GM18498 (cell line): Measurements from ENCODE around the gene SESN2.

Source experiments
- ATAC-seq: cut with Tn5 transposase; IDR thresholded peaks from one replicate; pipeline ENCODE4 v1.9.1; 2021; ENCODE audit warnings: mild to moderate bottlenecking, moderate library complexity; ENCODE audit not compliant: unreplicated experiment

SESN2 gene

DNA sequence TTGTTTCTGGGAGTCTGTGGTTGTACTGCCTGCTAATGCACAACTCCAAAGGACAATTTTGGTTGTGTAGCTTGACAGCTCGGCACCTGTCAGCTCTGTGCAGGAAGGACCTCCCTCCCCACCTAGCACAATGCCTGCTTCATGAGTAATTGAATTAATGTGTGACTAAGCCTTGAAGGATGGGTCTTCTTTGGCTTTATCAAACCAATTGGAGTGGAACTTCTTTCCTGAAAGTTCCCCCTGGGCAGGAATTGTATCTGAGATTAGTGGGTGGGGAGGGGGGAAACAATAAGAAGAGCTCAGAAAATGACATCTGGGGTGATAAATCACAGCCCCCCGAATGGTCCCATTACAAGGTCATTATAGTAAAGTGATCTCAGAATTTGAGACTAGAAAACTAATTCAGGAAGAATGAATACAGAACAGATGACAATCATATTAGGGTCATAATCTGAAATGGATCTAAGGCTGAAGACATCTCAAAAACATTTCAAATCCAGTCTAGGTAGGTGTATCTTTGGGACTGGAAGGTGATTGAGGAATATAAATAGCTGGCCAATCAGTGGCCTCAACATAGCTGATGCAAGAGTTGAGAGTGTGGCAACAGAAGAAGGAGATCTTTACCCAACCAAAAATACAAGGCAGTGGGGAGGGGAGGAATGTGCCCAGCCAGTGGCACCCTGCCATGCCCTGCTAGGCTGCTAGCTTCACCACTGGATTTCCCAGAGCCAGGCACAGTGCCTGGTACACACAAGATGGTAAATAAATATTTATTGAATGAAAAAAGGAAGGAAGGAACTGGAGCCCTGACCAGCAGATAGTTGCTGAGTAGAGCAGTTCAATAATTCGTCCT is 10.1 kb upstream of the SESN2 start:
- ATAC-seq, result no peak

DNA sequence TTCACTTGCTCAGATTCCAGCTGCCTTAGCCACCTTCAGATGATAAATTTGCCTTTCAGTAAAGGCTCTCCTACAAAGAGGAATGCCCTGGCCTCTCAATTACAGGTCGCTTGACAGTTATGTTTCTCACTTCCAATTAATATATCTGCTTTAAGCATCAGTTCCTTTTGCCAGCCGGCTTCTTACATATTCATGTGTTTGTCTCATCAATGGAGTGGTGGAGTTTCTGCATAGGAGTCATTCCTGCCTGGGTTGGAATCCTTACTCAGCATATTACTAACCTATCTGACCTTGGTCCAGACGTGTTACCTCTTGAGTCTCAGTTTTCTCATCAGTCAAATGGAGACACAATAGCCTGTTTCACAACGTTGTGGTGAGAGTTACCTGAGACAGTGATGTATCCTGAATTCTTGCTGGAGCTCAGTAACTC is 9.4 kb upstream of the SESN2 start:
- no peak for ATAC-seq

DNA sequence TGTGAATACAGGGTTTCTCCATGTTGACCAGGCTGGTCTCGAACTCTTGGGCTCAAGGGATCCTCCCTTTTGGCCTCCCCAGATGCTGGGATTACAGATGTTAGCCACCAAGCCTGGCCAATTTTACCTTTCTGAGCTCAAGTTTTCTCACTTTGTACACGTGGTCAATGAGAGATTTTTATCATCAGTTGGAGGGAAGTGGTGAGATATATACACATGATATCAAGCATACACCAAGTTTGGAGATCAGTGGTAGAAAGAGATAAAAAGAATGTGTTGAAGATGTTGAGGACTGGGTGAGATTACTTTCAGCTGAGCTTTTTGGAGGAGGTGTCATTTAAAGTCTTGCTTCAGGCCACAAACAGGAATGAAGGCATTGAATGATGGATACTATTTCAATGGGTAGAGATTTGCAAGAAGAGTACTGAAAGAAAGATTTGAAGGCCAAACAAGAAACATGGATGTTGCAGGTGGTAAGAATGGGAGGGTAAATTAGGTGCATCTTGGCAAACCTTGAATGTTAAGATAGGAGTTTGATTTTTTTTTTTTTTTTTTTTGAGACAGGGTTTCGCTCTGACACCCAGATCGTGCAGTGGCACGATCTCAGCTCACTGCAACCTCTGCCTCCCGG is 3.0 kb upstream of the SESN2 start:
- ATAC-seq, result no peak

DNA sequence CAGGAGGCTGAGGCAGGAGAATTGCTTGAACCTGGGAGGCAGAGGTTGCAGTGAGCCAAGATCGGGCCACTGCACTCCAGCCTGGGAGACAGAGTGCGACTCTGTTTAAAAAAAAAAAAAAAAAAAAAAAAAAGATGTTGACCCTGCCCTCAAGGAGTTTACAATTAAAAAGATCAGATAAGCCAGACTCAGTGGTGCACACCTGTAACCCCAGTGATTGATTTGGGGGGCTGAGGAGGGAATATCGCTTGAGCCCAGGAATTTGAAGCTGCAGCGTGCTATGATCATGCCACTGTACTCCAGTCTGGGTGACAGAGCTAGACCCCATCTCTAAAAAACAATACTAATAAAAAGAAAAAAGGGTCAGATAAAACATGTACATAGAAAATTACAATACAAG is 1.6 kb upstream of the SESN2 start:
- ATAC-seq, result no peak

DNA sequence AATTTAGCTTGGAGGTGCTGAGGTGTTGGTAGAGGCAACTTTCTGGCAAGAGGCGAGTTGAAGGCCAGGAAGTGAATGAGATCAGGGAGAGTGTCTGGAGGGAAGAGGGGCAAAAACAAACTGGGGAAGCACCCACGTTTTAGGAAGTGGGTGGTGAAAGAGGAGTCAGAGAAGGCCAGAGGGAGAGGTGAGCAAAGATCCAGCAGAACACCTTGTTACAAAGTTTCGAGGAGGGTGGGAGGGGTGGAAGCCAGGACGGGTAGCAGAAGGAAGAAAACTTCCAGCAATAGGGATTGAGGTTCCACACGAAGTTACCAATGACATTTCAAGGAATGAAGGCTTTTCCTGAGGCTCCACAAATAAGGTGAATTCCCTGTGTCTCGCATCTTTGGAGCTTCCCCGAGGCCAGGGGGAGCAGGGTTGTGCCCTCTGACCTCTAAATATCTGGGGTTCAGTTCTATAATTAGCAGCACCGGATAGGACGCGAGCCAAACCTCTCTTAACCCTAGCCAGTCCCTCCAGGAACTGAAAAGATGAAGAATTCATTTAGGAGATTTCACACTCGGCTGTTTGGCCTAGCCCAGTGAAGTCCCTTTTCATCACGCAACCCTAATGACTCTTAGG is 578 bp upstream of the SESN2 start:
- no peak for ATAC-seq

DNA sequence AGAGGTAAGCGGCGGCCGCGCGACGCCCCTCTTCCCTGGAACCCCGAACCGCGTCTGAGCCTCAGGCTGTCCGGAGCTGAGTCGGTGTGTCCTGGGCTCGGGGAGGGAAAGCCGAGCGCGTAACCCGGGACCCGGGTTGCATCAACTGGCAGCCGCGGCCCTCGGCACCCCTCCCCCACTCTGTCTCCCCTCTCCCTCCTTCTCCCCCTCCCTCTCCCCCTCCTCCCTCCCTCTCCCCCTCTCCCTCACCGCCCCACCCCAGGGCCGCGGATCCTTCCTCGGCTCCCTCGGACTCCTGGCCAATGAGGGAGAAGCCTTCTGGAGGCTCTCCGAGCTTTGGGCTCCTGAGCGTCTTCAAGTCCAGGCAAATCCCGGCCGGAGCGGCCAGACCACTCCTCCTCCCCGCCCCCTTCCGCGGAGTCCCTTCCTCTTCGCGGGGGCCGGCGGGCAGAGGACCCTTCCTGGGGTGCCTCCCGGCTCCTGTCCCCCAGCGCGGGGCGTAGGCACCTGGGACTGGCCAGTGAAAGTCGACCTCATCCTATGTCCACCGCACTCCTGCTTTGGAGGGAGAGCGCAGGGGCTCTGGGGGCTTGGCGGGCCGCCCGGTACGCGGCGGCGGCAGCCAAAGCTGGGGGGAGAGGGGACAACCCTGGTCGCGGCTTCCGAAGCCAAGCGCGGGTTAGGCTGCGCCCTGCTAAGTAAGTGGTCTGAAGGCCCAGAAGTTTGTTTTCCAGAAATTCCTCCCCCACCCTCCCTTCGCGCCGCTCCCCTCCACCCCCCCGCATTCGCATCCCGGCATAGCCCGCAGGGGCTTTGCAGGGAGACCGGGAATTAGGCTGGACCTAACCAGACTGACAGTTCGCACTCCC is 850 bp downstream of the SESN2 start:
- ATAC-seq, result no peak

DNA sequence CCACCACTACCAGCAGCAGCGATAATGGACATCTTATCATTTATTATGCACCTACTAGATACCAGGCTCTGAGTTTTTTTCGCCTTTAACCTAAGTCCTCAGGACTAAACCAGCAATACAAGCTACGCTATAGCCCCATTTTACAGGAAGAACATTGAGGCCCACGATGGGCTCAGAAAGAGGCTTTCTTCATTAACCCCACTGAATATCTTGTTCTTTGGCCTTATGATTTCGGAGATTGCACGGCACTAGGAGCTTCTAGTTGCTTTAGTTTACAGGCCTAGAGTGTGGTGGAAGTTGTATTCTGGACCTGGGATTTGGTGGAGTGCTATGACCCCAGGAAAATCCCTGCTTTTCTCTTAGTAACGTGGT is 1.5 kb downstream of the SESN2 start:
- no peak for ATAC-seq

DNA sequence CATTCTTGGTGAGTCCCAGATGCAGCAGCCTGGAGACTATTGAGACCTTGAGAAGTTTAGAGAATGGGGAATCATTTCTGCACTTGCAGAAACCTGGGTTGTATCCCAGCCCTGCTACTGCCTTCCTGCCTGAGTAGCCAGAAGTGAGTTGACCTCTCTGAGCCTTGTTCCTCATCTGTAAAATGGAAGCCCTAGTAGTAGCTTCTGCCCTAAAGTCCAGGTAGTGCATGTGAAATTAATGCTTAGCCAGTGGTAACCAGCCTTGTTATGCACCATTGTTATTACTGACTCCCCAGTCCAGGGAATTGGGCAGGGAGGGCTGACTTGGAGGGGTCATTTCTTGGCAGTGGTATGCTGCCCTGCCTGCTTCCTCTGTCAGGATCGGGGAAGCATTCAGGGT is 5.6 kb downstream of the SESN2 start:
- ATAC-seq, result no peak

DNA sequence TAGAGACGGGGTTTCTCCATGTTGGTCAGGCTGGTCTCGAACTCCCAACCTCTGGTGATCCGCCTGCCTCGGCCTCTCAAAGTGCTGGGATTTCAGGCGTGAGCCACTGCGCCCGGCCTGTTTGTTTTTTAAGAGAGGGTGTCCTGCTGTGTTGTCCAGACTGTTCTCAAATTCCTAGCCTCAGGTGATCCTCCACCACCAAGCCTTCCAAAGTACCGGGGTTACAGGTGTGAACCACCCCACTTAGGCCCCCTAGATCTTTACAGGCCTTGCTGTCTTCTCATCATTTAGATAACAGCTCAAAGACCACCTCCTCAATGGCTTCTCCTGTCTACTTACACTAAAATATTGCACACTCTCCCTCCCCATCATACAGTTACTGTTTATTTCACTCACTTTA is 6.3 kb downstream of the SESN2 start:
- ATAC-seq, result no peak

DNA sequence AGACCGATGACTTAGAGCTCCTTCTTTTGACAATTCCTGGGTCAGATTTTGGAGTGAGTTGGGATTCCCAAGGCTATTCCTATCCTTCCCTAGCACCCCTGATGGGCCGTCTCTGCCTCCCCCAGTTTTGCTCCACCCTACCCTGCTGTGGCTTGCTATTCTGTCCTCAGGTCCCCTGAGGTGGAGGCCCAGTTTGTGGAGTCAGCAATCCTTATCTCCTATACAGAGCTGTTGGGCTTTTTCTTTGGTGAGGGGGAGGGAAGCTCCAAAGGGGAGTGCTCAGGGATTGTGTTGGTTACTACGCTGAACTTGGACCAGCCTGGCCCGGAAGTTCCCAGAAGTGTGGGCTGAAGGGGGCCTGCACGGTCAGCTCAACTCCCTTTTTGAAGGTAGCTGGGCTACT is 7.6 kb downstream of the SESN2 start:
- ATAC-seq, result no peak

DNA sequence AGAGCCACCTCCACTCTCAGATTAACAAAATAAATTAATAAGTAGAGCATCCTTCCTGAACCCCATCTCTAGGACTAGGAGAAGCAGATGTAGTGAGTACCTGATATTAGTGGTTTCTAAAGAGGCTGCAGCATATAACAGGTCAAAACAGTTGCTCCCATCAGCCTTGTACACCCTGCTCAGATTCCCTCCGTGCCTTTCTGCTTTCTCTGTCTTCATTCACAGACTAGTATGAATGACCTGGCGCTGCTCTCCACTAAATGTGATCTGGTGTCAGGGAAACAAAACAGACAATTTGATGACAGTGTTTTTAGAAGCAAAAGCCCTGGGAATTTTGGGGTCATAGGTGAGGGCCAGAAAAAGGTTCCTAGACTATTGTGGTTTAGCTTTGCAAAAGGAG is 8.3 kb downstream of the SESN2 start:
- no peak for ATAC-seq

DNA sequence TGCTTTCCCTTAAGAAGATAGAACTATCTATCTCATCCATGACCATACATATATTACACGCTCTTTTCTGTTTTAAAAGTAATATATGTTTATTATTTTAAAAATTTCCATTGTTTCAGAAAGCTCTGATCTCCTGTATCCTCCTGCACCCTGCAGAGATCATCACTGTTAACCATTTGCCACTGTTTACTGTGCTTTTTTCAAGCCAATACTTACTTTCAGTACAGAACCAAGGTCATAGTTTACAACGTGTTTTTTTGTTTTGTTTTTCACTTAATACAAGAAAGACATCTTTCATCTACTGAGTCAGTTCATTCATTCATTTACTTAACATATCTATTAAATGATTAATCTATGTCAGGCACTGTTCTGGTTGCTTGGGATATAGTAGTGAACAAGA is 10.2 kb downstream of the SESN2 start:
- no peak for ATAC-seq

DNA sequence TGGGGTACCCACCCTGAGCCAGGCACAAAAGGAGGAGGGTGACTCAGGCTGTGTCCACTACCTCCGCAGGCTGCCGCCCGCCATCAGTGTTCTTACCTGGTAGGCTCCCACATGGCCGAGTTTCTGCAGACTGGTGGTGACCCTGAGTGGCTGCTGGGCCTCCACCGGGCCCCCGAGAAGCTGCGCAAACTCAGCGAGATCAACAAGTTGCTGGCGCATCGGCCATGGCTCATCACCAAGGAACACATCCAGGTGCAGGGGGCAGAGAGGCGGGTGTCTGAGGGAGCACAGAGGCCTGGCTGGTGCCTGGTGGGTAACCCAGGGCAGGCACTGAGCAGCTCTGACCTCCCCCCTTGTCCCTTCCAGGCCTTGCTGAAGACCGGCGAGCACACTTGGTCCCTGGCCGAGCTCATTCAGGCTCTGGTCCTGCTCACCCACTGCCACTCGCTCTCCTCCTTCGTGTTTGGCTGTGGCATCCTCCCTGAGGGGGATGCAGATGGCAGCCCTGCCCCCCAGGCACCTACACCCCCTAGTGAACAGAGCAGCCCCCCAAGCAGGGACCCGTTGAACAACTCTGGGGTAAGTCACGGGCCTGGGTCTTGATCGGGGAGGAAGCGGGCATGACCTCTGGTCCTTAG is 13.0 kb downstream of the SESN2 start:
- no peak for ATAC-seq

DNA sequence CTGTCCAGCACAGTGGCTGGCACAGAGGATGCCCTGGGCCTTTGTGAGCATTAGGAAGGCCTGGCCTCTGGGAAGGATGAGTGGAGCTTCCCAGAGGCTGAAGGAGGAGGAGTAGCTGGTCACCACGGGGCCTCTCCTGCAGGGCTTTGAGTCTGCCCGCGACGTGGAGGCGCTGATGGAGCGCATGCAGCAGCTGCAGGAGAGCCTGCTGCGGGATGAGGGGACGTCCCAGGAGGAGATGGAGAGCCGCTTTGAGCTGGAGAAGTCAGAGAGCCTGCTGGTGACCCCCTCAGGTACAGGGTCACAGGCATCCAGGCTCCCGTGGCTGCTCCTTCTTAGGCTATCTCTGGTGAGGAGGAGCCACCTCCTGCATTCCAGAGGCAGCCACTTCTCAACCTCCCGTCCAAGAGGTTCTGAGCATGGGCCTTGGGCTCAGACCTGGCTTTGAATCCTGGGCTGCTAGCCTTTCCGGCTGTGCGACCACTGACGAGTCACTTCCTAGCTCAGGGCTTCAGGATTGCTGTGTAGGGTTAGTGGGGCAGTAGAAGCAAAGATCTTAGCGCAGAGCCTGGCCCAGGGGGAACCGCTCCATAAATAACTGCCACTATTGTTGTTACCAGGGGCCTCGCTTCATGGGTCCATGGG is 14.0 kb downstream of the SESN2 start:
- no peak for ATAC-seq

DNA sequence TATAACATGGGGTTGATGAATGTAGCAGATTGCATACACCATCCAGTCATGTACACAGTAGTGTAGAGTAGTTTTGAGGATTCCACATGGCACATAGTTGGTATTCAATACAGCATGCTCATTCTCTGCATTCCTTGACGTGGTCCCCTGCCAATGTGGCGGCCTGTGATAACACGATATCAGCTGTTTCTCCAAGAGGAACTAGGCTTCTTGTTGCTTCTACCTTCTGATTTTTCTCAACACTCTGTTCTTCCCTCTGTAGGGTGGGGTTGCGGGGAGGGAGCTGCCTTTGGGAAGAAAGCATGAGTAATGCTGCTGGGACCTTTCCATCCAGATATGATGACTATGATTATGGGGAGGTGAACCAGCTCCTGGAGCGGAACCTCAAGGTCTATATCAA is 19.4 kb downstream of the SESN2 start:
- ATAC-seq, result no peak

DNA sequence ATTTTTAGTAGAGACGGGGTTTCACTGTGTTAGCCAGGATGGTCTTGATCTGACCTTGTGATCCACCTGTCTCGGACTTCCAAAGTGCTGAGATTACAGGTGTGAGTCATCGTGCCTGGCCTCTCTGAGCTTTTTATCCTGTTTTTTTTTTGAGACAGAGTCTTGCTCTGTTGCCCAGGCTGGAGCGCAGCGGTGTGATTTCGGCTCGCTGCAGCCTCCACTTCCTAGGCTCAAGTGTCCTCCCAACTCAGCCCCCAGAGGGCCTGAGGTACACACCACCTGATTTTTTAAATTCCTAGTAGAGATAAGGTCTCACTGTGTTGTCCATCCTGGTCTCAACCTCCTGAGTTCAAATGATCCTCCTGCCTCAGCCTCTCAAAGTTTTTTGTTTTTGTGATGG is 20.4 kb downstream of the SESN2 start:
- no peak for ATAC-seq

DNA sequence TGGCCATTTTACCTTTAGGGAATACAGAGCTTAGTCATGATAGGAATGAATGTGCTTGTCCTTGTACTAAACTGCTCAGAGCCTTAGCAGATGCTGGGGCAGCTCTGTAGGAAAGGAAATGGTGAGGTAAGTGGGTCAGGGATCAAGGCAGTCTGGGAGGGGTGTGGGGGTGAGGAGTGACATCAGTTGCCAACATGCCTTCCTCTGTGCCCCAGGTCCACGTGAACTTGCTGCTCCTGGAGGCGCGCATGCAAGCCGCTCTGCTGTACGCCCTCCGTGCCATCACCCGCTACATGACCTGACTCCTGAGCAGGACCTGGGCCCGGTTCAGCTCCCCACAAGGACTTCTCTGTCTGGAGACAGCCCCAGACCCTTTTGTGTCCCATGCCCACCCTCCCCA is 21.2 kb downstream of the SESN2 start:
- ATAC-seq, result no peak

DNA sequence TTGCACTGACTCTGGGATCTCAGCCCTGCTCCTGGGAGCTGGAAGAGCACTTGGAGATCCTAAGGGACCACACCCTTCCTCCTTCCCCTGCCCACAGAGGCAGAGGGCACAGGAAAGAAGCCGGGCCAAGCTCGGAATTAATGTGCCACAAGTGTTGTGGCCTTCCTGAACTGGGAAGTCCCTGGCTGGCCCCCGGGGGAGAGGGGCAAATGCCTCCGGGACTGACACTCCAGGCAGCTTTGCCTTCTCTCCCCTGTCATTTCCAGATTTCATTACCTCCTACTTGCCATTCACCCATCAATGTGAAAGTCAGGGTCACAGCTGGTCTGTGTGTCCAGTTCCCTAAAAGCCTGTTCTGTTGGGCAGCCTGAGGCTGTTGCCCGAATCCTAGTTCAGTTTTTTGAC is 21.7 kb downstream of the SESN2 start:
- ATAC-seq, result no peak

DNA sequence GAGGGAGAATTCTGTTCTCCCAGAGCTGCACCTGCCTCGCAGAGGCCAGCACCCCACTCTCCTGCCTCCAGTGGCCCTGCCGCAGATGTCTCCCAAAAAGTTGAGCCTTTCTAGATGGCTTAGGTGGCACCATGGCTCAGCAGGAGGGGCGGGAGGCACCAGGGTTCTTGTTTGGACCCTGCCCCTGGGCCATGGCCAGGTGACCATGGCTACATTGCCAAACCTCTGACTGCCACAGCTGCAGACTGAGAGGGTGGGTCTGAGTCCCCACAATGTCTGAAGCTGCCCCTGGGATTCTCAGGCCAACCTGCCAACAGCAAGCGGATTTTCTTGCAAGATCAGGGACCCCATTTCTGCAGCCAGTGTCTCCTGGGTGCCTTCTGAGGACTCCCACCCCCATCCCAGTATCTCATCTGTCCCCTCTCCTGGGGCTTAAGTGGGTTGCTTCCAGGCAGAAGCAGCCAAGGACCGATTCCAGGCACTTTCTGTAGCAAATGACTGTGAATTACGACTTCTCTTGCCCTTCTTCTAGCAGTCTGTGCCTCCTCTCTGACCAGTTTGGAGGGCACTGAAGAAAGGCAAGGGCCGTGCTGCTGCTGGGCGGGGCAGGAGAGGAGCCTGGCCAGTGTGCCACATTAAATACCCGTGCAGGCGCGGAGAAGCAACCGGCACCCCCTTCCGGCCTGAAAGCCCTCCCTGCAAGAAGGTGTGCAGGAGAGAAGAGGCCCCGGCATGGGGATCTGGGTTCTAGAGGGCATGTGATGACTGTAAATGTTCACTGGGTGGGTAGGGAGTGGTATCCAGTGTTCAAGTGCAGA is 22.5 kb downstream of the SESN2 start:
- no peak for ATAC-seq
